ENCODE results near the gene ABHD12. TPM values are rescaled to one million over a fixed set of nuclear protein-coding genes. Genes with fewer than 3 reads are reported as not detected.

ABHD12 gene
- total RNA-seq = 34.9 and 37.3 TPM in 2 replicates

GRCh38 chr20:25390538-25391528 is at the start of gene ABHD12:
Gene ABHD12 (minus strand): TSS chr20:25390835. CDS start chr20:25390703, 132 bp downstream.

GRCh38 chr20:25407311-25408169 is 16.9 kb upstream of the ABHD12 start, which contains the start of gene GINS1:
Gene GINS1 (plus strand): TSS chr20:25407673. CDS start chr20:25407821, 148 bp downstream.

Small RNAs within 50 kb of the gene (small RNA-seq; reads per million reads assigned to genes)
- gene AL121772.2 = not detected

Other genes starting within 250 kb of the ABHD12 start
- 55.5 and 67.4 TPM in 2 replicates for gene ENTPD6, start 195.1 kb downstream of the ABHD12 start, total RNA-seq
- gene PYGB, start 142.8 kb downstream of the ABHD12 start, total RNA-seq = 173 and 266 TPM in 2 replicates
- gene GINS1, start 16.8 kb upstream of the ABHD12 start, total RNA-seq = 8.1 and 17.0 TPM in 2 replicates
- 4.8 and 5.7 TPM in 2 replicates for gene NINL, start 194.7 kb upstream of the ABHD12 start, total RNA-seq
- 6.6 and 10.4 TPM in 2 replicates for gene NANP, start 233.2 kb upstream of the ABHD12 start, total RNA-seq